ENCODE data around the gene KLLN.
"Not testable (repeated sequence)": the region's sequence is repeated elsewhere in the genome, so short reads cannot be mapped to it uniquely, and the experiment has no call there.

Gene KLLN

GRCh38 chr10:87863053-87863943 is at the start of gene KLLN, which contains the start of gene PTEN:
Gene KLLN (minus strand): TSS chr10:87863533. CDS start chr10:87862487, 1,046 bp downstream.
Gene PTEN (plus strand): TSS chr10:87863625. CDS start chr10:87864470, 845 bp downstream.
- DNase-seq (ENCODE audit: low read depth in 2 of 2), result peak; percentile 75 to 81

GRCh38 chr10:87903396-87903795 is 40.1 kb upstream of the KLLN start:
- not testable (repeated sequence) for DNase-seq (ENCODE audit: low read depth in 2 of 2)

DNA sequence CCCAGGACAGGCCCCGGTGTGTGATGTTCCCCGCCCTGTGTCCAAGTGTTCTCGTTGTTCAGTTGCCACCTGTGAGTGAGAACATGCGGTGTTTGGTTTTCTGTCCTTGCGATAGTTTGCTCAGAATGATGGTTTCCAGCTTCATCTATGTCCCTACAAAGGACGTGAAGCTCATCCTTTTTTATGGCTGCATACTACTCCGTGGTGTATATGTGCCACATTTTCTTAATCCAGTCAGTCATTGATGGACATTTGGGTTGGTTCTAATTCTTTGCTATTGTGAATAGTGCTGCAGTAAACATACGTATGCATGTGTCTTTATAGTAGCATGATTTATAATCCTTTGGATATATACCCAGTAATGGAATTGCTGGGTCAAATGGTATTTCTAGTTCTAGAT is 34.6 kb upstream of the KLLN start:
- DNase-seq (ENCODE audit: low read depth in 2 of 2), result not testable (repeated sequence)

GRCh38 chr10:87896216-87896615 is 32.9 kb upstream of the KLLN start:
- no peak for DNase-seq (ENCODE audit: low read depth in 2 of 2)

DNA sequence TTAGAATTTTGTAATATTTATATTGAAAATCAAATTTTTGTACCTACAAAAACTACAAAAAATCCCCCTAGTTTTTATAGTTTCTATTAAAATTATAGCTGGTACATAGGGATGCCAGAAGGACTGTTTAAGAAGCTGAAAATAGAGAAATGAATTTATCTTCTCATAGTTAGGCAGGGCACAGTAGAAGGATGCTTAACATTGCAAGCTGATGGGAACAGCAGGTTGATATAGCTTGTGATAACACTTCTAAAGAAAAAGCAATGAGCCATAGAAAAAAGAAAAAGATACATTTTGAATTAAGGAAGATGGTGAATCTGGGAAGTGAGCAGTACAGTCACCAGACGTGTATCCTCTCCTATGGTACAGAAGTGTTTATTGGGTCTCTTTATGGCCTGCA is 32.1 kb upstream of the KLLN start:
- no peak for DNase-seq (ENCODE audit: low read depth in 2 of 2)

GRCh38 chr10:87887548-87888289 is 24.4 kb upstream of the KLLN start:
- no peak for DNase-seq (ENCODE audit: low read depth in 2 of 2)

- DNase-seq (ENCODE audit: low read depth in 2 of 2), result no peak
Measured at GRCh38 chr10:87887146-87887545, 23.8 kb upstream of the KLLN start.

GRCh38 chr10:87886635-87887034 is 23.3 kb upstream of the KLLN start:
- DNase-seq (ENCODE audit: low read depth in 2 of 2), result no peak

DNA sequence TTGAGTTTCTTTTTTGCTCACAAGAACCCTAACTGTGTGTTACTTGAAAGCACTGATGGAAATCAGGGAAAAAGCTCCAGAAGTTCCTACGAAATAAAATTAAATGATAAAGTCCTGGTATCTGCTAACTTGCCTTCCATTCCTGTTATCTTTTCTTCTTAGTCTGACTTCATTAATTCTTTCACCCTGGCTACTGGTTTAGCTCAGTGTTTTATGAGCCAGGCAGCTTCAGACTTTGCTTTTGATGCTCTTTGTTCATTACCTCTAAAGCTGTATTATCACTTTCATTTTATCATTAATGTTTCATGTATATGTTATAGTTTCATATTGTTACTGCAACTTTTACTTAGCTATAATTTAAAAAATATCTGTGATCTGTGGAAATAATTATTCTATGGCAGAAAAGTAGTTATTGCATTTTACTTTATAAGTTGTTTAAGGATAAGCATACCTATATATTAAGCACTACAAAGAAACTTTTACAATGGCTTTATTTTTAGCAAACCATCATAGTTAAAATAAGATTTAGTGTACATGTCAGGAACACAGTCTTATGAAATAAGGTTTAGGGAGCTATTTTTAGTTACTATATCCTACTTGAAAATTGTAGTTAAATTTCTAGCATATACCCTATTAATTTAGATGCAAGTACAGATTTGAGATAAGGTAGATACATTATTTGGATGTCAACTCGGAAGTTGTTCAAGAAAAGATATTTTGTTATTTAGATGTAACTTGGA is 19.4 kb upstream of the KLLN start:
- DNase-seq (ENCODE audit: low read depth in 2 of 2), result no peak

GRCh38 chr10:87881373-87882059 is 18.2 kb upstream of the KLLN start:
- not testable (repeated sequence) for DNase-seq (ENCODE audit: low read depth in 2 of 2)

DNA sequence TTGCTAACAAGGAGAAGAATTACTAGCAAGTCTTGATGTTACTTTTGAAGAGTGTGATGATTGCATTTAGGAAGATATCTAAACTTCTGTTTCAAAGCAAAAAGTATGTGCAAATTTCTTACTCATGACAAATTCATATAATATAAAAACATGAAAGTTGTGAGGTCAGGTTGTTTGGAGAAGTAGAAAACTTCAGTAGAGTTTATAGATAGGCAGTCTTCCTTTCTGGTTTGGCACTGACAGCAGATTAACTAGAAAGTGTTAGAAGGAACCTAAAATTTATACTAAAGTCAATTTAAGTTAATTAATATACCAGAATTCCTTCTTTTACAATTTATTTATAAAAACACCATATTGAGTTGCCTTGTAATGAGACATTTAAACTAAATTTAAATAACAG is 17.0 kb upstream of the KLLN start:
- no peak for DNase-seq (ENCODE audit: low read depth in 2 of 2)

GRCh38 chr10:87878664-87879459 is 15.5 kb upstream of the KLLN start:
- DNase-seq (ENCODE audit: low read depth in 2 of 2), result no peak

- DNase-seq (ENCODE audit: low read depth in 2 of 2), result no peak
Measured at GRCh38 chr10:87875929-87876571, 12.7 kb upstream of the KLLN start.

GRCh38 chr10:87873656-87874055 is 10.3 kb upstream of the KLLN start:
- no peak for DNase-seq (ENCODE audit: low read depth in 2 of 2)

DNA sequence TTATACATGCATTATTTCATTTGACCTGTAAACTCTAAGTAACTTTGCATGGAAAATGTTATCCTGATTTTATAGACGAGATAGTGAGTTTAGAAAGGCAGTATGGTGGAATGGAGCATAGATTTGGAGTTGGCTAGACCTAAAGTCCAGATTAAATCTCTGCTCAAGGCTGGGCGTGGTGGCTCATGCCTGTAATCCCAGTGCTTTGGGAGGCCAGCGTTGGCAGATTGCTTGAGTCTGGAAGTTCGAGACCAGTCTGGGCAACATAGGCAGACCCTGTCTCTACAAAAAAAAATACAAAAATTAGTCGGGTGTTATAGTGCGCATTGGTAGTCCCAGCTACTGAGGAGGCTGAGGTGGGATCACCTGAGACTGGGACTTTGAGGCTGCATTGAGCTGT is 9.5 kb upstream of the KLLN start:
- no peak for DNase-seq (ENCODE audit: low read depth in 2 of 2)

- DNase-seq (ENCODE audit: low read depth in 2 of 2), result no peak
Measured at GRCh38 chr10:87869773-87870551, 6.6 kb upstream of the KLLN start.

GRCh38 chr10:87869139-87869538 is 5.8 kb upstream of the KLLN start:
- DNase-seq (ENCODE audit: low read depth in 2 of 2), result not testable (repeated sequence)

GRCh38 chr10:87868277-87868676 is 4.9 kb upstream of the KLLN start:
- DNase-seq (ENCODE audit: low read depth in 2 of 2), result no peak

- DNase-seq (ENCODE audit: low read depth in 2 of 2), result no peak
Measured at GRCh38 chr10:87867453-87867852, 4.1 kb upstream of the KLLN start.
